GM12878 (cell line): ENCODE data around the gene CHCHD3.

Experiments
- ATF2 ChIP-seq: IDR thresholded peaks from 2 replicates; pipeline ENCODE4 v1.6.1; 2012; ENCODE audit warnings: low read length, inconsistent platforms
- CTCF ChIP-seq, 3 experiments: IDR thresholded peaks in 2 of 3; conservative IDR thresholded peaks in 1 of 3; 2 replicates each; pipeline ENCODE4 v1.5.1; 2011; ENCODE audit warnings: low read depth in 3 of 3, low read length in 3 of 3, mild to moderate bottlenecking in 3 of 3, control low read depth in 2 of 3, moderate library complexity in 2 of 3, inconsistent platforms in 1 of 3, mixed read lengths in 1 of 3; ENCODE audit not compliant: control insufficient read depth in 2 of 3, insufficient read depth in 1 of 3; ENCODE audit errors: extremely low read depth in 1 of 3
- FOXM1 ChIP-seq: IDR thresholded peaks from 2 replicates; pipeline ENCODE4 v1.6.1; 2012; ENCODE audit warnings: low read depth, mild to moderate bottlenecking, inconsistent platforms, low read length, moderate library complexity

- TF ChIP-seq FOXM1 = no peak
- no peak for TF ChIP-seq ATF2
- no peak for TF ChIP-seq CTCF (IDR thresholded peaks at IDR 0.05 in 2 of 3, conservative IDR thresholded peaks at IDR 0.05 in 1 of 3; ENCODE audit: control insufficient read depth in 2 of 3, extremely low read depth in 1 of 3, insufficient read depth in 1 of 3, low read depth in 3 of 3, low read length in 3 of 3)
Measured at GRCh38 chr7:133048589-133048988, 33.3 kb downstream of the CHCHD3 start.
